ENCODE measurements around the gene PDIA6. TPM values are rescaled to one million over a fixed set of nuclear protein-coding genes. Genes with fewer than 3 reads are reported as not detected.

Gene PDIA6
- total and polyA plus RNA-seq, 10 of the 15 experiments (the other 5 are each of a cell fraction or from before 2014, with no cell fraction given): 148 to 526 (median 209) TPM

GRCh38 chr2:10771786-10772185, 40.8 kb downstream of the PDIA6 start:
- Histone ChIP-seq H3K79me2 (ENCODE audit: control insufficient read depth, insufficient read depth, low read length) (no peaks in the 10 kb centered on the region), H3K4me3 (no peak overlapping the region), H3K4me1 (ENCODE audit: control insufficient read depth, insufficient read depth, low read length) (no peaks in the 10 kb centered on the region), H2AFZ (ENCODE audit: control insufficient read depth, low read depth, low read length) (no peak overlapping the region), H3K36me3 (ENCODE audit: control insufficient read depth in 2 of 2, insufficient read depth in 2 of 2, low read length in 1 of 2) (no peaks in the 10 kb centered on the region), H3K4me2 (ENCODE audit: control insufficient read depth, insufficient read depth) (no peak overlapping the region), H3K9ac (ENCODE audit: control insufficient read depth, insufficient read depth, low read length) (no peak overlapping the region), H3K27ac (ENCODE audit: control insufficient read depth, insufficient read depth) (no peak overlapping the region), H3K27me3 (replicated peaks in 1 of 2; ENCODE audit: control insufficient read depth in 2 of 2, insufficient read depth in 2 of 2, low read length in 1 of 2) (no peaks in the 10 kb centered on the region; a peak in 1 of 4 replicates), H4K20me1 (ENCODE audit: control insufficient read depth, insufficient read depth) (no peaks in the 10 kb centered on the region), H3K9me3 (replicated peaks; ENCODE audit: control insufficient read depth, insufficient read depth, low read length) (no peaks in the 10 kb centered on the region)
- no TSS peak for BruUV-seq (replicated peaks)
- TF ChIP-seq RAD21 (IDR thresholded peaks at IDR 0.05; ENCODE audit: insufficient read depth, low read depth, low read length) (no peak), MEF2A (IDR thresholded peaks at IDR 0.05; ENCODE audit: insufficient read depth, low read depth, low read length) (no peak), NFYA (IDR thresholded peaks at IDR 0.05; ENCODE audit: borderline replicate concordance, low read depth, low read length) (no peak), TCF3 (IDR thresholded peaks at IDR 0.05; ENCODE audit: borderline replicate concordance, insufficient read depth, low read depth, low read length) (no peak)
- intact Hi-C loops (cut with micrococcal nuclease; ENCODE audit: unreplicated experiment) (no loop called here), in situ Hi-C loops (cut with MboI) (no loop called here)
- ATAC-seq (no peak), FAIRE-seq (no peak), DNase-seq (ENCODE audit: low read depth, low spot score) (no peak)
- 61% methylated on average over 13 of the region's 13 CpGs for WGBS (ENCODE audit: insufficient coverage, insufficient replicate concordance, low lambda C conversion rate, missing lambda C conversion rate)
- ChIA-PET CTCF (no interaction called here), SMC1A (ENCODE audit: uncharacterized antibody, unreplicated experiment) (no interaction called here), RAD21 (ENCODE audit: unreplicated experiment) (no interaction called here), POLR2A (no interaction called here)

DNA sequence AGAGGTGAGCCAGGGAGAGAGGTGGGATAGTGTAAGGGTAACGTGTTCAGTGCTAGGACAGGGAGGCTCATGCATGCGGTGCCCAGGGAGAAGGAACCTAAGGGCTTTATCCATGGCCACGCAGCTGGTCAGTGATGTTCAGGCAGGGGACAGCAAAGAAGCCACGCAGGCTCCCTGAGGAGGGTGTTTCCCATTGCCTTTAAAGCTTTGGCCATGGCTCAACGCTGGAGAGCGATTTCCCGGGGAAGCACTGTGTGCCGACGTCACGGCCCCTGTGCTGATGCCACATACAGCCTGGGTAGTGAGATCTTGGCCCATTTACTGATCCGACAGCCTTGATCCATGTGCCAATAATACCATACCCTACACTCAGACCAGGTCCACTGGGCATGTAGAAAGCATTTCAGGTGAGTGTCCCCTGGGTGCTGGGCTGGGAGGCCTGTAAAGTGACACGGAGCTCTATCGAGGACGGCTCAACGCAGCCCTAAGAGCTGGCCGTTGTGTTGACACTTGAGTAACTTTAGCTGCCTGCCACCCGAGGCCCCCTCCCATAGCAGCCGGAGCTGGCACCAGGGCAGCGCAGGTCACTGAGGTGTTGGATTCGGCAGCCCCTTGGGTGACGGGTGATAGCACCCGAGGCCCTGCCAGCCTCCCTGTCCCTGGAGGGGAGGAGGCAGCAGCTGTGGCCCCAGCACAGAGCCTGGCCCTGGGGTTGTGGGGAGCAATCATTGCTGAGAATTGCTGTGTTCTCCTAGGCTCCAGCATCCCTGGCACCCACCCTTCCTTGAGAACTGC, 41.4 kb downstream of the PDIA6 start:
- in situ Hi-C loops (cut with MboI): no loop called here
- SMC1A ChIA-PET (ENCODE audit: uncharacterized antibody, unreplicated experiment): no interaction called here
- BruUV-seq (replicated peaks): no TSS peak

More for the DNA sequence above, 41.4 kb downstream of the PDIA6 start:
- Histone ChIP-seq H3K79me2 (ENCODE audit: control insufficient read depth, insufficient read depth, low read length) (no peaks in the 10 kb centered on the region), H3K4me3 (no peak overlapping the region), H3K27me3 (replicated peaks in 1 of 2; ENCODE audit: control insufficient read depth in 2 of 2, insufficient read depth in 2 of 2, low read length in 1 of 2) (no peaks in the 10 kb centered on the region; a peak in 1 of 4 replicates), H2AFZ (ENCODE audit: control insufficient read depth, low read depth, low read length) (no peak overlapping the region), H4K20me1 (ENCODE audit: control insufficient read depth, insufficient read depth) (no peaks in the 10 kb centered on the region), H3K27ac (ENCODE audit: control insufficient read depth, insufficient read depth) (no peak overlapping the region), H3K4me1 (ENCODE audit: control insufficient read depth, insufficient read depth, low read length) (no peaks in the 10 kb centered on the region), H3K4me2 (ENCODE audit: control insufficient read depth, insufficient read depth) (no peak overlapping the region), H3K9me3 (replicated peaks; ENCODE audit: control insufficient read depth, insufficient read depth, low read length) (no peaks in the 10 kb centered on the region), H3K36me3 (ENCODE audit: control insufficient read depth in 2 of 2, insufficient read depth in 2 of 2, low read length in 1 of 2) (no peaks in the 10 kb centered on the region), H3K9ac (ENCODE audit: control insufficient read depth, insufficient read depth, low read length) (no peak overlapping the region)
- intact Hi-C loops (cut with micrococcal nuclease; ENCODE audit: unreplicated experiment): no loop called here
- POLR2A ChIA-PET: no interaction called here
- TF ChIP-seq HDGF (IDR thresholded peaks at IDR 0.05) (no peak), ZNF24 (IDR thresholded peaks at IDR 0.05) (no peak), SPI1 (IDR thresholded peaks at IDR 0.05; ENCODE audit: borderline replicate concordance, insufficient read depth, low read depth, low read length) (no peak), BCL3 (IDR thresholded peaks at IDR 0.05; ENCODE audit: borderline replicate concordance, insufficient read depth, low read depth, low read length, poor library complexity, severe bottlenecking) (no peak), CHD2 (IDR thresholded peaks at IDR 0.05; ENCODE audit: borderline replicate concordance, low read depth, low read length) (no peak), SREBF2 (IDR thresholded peaks at IDR 0.05; ENCODE audit: low read length) (no peak), NFYB (IDR thresholded peaks at IDR 0.05; ENCODE audit: insufficient read depth, low read depth, low read length) (no peak)
- CTCF ChIA-PET: no interaction called here
- RAD21 ChIA-PET (ENCODE audit: unreplicated experiment): no interaction called here
- WGBS (ENCODE audit: insufficient coverage, insufficient replicate concordance, low lambda C conversion rate, missing lambda C conversion rate): 74% methylated on average over 22 of the region's 22 CpGs
- no peak for ATAC-seq
- no peak for FAIRE-seq
- DNase-seq (ENCODE audit: low read depth, low spot score): no peak

Measured in GM12878 (cell line).